GM21367 (cell line): ENCODE results near the gene IL21R.
A peak's percentile ranks its signal among the peaks of the same experiment; 100 is the strongest.
"Not testable (repeated sequence)": the region's sequence is repeated elsewhere in the genome, so short reads cannot be mapped to it uniquely, and the experiment has no call there.

Source experiments
- ATAC-seq: cut with Tn5 transposase; IDR thresholded peaks from one replicate; pipeline ENCODE4 v1.9.1; 2021; ENCODE audit not compliant: unreplicated experiment

IL21R gene

DNA sequence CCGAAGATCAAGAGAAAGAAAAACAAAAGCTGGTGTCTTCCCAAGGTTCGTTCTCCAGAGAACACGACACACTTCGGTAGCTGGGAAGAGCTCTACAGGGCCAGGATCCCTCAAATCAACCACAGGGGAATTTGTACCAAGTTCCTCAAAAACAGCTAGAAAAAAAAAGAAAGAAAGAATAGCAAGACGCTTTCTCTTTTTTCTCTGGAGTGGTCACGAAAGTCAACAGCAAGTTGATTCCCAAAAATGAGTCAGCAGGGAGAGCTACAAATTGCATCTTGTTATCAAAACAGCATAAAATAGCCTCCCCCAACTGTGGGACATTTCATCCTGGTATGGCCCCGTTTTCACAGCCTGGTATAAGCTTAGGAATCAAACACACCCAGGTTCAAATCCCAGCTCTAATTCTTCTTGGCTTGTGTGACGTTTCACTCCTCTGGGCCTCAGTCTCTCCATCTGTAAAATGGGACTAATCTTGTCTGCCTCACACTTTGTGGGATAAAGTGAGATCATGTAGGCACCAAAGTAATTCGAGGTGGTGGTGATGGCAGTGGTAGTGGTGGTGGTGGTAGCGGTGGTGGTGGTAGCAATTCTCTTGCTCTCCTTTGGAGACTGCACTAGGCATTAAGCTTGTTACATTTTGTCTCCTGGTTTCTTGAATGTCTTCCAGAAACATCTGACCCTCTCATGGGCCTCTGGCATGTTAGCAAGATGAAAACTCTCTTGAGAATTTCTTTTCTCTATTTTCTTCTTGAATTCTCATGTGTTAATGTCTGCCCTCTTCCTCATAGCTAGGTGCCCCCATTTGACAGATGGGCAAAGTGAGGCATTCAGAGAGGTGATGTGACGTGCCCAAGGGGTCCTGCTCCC lies 988 bp upstream of the IL21R start:
- ATAC-seq: no peak

DNA sequence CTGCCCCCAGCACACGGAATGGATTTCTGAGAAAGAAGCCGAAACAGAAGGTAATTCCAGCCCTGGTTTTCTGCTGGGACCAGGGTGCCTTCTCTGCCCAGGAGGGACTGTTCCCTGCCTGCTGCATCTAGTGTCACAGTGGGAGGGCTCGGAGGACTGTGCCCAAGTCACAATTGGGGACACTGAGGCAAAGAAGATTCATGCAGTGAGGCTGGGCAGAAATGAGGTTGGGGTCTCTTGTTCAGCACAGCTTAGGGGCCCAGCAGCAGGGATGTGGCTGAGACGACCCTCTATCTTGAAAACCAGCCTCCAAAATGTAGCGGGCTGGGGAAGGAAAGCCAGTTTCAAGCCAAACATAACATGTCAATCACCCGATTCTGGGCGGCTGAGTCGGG lies 592 bp downstream of the IL21R start:
- ATAC-seq: no peak

DNA sequence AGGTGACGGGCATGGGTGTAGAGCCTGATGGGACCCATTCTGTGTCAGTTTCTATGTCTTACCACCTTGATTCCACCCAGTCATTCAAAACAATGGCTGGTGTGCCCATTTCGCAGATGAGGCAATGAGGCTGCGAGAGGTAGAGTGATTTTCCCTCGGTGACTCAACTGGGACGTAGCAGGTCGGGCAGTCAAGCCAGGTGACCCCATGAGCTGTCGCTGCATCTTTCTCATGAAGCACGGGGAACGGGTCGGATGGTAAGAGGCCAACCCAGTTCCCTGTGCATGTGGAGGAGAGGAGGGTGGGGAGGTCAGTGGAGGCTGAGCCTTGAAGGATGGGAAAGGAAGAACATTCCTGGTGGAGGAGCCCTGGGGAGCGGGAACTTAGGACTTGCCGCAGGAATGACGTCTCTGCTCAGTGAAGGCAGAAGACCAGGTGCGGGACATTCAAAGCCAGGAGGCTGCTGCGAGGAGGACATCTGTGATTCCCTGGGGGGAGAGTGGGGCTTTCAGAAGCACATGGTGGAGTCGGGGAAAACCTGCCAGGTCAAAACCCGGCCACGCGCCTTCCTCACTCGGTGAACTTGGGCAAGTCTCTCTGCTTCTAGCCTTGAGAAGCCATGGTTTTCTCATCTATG lies 1.1 kb downstream of the IL21R start:
- no peak for ATAC-seq

DNA sequence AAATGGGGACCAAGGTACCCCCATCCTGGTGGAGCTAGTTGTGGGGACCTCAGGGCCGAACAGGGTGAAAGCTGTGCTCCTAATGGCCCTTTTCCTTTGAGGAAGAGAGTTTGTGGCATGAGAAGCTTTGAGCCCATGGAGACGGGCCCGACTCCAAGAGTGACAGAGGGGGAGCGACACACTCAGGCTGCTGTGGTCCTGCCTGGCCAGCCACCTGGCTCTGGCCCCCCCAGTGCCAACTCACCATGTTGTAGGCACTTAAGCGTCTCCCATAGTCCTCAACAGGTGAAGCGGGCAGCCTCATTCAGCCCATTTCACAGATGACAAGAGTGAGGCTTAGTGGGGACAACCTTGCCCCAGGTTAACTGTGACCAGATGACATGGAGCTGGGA lies 1.6 kb downstream of the IL21R start:
- no peak for ATAC-seq

DNA sequence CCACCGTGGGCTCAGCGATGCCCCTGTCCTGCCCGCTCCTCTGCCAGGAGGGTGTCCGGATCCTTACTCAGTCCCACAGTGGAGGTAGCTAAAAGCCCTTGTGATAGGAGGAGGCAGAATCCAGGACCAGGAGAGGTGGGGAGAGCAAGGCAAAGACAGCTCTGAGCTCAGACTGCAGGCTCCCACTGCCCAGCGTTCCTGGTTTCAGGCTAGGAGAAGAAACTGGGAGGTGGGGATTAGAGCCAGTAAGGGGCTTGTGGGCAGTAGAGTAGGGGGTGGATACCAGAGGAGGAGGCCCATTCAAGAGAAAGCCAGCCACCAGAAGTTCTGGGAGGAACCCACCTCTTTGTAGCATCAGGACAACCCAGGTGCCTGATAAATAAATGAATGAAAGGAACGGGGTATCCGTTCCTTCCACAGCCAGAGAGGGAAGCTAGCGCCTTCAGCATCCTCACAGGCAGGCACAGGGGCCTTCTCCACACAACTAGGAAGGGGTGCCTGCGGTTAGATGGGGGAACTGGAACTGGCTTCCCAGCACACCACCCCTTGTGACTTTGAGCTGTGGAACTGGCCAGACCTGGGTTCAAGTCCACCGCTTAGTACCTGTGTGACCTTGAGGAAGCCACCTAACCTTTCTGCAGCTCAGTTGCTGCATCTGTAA lies 2.3 kb downstream of the IL21R start:
- ATAC-seq: no peak

DNA sequence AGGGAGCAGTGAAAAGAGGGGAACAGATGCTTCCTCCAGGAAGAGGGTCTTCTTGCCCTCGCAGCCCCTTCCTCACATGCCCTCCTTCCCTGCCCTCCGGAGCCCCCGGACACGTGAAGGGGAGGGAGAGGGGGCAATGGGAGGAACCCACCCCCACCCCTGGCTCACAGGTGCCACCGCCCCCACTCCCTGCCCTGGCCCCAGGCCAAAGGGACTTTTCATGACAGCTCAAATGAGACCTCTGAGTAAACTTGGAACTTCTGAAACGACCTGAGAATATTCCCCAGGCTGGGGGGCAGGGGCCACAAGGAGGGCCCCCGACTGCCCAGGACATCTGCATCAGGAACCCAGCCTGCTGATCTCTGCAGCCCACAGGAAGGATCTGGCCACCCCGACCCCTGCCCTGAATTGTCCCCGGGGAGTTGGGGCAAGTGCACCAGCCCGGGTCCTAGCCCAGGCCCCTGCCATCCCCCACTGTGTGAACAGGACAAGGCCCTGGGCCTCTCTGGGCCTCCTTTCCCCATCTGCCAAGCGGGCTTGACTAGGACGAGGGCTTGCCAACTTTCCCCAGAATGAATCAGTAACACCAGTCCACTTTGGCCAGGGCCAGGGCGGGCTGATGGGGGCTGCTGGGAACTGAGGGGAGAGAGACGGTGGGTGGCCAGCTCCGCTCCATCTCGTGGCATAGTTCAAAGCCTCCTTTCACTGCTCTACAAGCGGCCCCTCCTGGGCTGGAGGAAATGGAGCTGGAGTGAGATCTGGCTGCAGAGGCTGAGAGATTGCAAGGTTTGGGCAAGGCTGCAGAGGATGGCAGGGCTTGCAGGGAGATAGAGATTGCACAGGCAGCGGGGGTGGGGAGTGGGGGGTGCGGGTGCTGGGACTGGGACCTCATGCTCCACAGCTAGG lies 3.8 kb downstream of the IL21R start:
- ATAC-seq: no peak

DNA sequence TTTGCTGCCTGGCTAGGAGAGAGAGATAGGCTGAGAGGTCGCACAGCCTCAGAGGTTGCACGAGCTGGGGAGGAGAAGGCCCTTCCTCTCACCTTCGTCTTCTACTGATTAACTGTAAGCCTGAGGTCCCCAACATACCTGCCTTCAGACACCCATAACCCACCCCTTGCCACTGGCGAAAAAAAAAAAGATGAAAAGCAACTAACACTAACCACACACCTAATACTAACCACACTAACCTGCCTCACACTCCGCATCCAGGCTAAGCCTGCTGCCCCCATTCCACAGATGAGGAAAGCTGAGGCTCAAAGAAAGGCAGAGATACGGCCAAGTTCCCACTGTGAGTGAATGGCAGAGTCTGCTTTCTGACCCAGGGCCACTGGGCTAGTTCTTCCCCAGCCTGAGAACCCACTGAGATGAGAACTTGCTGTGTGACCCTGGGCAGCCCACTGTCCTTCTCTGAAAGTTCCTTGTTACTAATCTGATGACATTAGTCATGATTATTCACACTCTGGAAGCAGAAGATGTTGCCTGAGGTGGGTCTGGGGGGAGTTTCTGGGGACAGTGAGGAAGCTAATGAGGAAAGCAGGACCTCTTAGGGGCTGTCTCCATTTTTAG lies 4.6 kb downstream of the IL21R start:
- no peak for ATAC-seq

DNA sequence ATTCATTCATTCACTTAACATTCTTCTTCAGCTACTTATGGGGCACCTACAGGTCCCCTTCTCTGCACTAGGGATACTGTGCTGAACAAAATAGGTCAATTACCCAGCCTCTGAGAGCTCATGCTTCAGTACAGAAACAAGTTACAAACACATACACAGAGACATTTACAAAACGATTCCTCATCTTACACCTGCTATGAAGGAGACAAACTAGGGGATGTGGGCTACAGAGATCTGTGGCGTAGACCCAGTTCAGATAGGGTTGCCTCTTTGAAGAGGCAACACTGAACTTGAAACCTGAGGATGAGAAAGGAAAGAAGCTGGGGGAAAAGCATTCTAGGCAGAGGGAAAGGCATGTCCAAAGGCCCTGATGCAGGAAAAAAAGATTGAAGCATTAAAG lies 5.2 kb downstream of the IL21R start:
- ATAC-seq: no peak

DNA sequence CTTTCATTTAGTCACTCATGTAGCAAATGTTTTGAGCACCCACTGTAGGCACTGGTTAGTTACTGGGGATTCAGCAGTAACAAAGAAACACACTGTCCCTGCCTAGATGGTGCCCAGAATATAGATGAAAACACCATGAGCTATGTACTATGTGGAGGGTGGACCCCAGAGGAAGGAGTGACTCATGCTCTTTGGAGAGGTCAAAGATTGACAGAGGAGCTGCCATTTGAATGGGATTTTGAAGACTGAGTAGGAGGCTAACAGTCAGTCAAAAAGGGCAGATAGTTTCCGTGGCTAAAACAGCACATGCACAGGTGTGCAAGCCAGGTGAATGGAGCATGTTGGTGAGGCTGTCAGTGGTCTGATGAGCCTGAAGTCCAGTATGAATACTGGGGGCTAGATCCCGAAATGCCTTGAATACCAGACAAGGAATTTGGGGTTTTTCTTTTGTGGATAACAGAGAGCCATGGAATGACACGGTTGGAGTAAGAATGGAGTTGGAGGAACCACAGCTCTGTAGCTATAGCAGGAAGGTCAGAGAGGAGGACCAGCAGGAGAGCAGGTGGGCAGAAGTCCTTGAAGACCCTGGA lies 6.1 kb downstream of the IL21R start:
- ATAC-seq: peak; percentile 33

DNA sequence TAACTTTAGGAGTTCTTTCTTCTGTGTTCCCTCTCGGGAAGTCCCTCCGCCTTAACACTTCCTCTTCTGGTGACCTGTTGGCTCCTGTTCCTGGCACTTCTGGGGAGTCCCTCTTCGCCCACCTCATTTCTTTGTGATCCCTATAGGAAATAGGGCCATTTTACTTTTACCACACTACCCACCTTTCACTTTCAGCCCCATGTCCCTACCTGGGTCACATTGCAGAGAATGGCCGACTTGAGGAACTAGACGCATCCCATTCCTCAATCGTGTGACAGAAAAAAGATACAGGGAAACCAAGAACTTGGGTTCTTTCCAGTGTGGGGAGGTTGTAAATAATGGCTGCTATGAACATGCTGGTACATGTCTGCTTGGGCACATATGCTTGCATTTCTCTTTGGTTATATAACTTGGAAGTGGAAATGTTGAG lies 6.6 kb downstream of the IL21R start:
- ATAC-seq: no peak

DNA sequence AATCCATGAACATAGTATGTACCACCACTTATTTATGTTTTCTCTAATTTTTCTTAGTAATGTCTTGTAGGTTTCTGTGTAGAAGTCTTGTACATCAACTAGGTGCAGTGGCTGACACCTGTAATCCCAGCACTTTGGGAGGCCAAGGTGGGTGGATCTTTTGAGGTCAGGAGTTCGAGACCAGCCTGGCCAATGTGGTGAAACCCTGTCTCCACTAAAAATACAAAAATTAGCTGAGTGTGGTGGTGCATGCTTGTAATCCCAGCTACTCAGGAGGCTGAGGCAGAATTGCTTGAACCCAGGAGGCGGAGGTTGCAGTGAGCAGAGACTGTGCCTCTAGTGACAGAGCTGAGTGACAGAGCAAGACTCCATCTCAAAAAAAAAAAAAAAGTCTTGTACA lies 8.0 kb downstream of the IL21R start:
- ATAC-seq: not testable (repeated sequence)

DNA sequence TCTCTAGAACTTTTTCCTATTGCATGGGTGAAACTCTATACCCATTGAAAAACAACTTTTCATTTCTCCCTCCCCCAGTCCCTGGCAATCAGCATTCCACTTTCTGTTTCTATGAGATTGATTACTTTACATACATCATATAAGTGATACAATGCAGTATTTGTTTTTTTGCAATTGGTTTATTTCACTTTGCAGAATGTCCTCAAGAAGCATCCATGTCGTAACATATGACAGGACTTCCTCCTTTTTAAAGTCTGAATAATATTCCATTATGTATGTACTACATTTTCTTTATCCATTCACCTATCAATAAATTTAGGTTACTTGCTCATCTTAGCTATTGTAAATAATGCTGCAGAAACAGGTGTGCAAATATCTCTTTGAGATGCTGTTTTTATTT lies 8.8 kb downstream of the IL21R start:
- ATAC-seq: no peak

DNA sequence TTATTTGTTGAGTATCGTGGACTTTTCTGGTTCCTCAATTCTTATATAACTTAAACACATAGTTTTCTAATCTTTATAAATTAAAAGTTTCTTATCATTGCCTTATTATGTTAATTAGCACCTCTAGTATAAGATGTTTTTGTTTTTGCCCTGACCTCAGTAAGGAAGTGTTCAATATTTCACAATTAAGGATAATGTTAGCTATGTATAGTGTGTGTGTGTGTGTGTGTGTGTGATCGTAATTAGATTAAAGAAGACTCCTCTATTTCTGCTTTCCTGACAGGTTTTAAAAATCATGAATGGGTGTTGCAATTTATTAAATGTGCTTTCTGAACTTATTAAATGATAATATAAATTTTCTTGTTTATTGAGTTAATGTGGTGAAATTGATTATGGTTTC lies 12.0 kb downstream of the IL21R start:
- no peak for ATAC-seq

DNA sequence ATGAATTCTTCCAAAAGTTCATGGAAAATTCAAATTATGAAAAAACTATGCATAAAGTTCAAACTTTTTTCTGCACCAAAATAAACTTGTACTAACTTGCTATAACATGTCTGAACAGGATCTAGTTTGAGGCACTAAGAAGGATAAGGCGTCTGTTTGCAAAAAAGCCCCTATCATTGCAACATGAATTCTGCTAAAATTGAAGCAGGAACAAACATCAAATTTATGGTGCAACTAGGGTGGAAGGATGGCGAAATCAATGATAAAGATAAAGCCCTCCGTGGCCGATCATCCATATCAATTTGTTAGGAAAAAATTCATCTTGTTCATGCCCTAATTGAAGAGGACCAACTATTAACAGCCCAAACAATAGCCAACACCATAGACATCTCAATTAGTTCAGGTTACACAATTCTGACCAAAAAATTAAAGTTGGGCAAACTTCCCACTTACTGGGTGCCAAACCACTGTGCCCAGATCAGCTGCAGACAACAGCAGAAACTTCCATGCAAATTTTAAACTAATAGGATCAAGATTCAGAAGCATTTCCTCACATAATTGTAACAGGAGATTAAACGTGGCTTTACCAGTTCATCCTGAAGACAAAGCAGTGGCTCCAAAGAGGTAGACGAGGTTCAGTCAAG lies 12.9 kb downstream of the IL21R start:
- ATAC-seq: no peak

DNA sequence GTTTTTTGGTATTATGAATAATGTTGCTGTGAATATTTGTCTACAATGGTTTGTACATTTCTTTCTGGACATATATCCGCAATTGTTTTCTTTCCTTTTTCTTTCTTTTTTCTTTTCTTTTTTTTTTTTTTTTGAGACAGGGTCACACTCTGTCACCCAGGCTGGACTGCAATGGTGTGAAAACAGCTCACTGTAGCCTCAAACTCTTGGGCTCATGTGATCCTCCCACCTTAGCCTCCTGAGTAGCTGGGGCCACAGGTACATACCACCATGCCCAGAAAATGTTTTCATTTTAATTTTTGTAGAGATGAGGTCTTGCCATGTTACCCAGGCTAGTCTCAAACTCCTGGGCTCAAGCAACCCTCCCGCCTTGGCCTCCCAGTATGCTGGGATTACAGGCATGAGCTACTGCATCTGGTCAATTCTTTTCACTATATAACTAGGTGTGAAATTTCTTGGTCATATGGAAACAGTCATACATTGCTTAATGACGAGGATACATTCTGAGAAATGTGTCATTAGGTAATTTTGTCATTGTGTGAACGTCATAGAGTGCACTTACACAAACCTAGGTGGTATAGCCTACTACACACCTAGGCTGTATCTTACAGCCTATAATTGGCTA lies 15.2 kb downstream of the IL21R start:
- no peak for ATAC-seq

DNA sequence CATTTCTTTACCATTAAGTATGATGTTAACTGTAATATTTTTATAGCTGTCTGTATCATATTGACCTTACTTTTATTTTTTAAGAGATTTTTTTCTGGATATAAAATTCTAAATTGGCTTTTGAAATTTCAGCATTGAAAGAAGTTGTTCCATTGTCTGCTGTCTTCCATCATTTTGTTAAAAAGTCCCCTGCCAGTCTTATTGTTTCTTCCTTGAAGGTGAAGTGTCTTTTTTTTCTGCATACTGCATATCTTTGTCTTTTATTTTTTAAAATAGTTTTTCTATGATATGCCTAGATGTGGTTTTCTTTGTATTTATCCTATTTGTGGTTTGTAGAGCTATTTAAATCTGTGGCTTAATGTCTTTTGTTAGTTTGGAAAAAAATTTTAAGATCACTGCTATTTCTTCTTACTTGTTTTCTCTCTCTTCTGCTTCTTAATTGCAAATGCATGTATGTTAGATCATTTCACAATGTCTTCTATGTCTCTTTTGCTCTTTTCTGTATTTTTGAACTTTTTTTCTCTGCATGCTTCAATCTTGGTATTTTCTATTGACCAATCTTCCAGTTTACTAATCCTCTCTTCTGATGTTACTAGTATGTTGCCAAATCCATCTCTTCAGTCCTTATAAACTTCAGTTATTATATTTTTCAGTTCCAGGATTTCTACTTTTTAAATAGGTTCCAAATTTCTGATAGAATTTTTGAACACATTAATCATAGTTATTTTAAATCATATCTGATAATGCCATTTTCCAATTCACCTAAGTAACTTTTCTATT lies 20.2 kb downstream of the IL21R start:
- no peak for ATAC-seq

DNA sequence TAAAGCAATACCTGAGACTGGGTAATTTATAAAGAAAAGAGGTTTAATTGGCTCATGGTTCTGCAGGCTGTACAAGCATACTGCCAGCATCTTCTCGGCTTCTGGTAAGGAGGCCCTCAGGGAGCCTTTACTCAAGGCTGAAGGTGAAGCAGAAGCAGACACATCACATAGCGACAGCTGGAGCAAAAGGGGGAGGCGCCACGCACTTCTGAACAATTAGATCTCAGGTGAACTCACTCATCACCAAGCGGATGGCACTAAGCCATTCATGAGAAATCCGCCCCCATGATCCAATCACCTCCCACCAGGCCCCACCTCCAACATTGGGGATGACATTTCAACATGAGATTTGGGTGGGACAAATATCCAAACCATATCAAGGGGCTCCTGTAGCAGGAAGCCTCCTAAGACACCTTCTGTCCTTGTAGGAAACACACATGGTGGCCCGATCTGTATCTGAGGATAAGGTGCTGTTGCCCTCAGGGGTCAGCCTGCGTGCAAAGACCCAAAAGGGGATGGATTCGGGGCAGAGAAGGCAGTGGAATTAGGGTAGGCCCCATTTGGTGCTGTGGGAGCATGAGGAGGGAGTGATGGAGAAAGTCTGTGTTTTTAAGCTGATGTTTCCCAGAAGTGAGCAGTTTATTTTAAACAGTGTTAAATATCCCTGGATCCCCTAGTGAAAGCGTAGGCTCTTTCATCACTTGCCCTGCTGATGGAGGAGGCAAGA lies 23.0 kb downstream of the IL21R start:
- ATAC-seq: no peak

DNA sequence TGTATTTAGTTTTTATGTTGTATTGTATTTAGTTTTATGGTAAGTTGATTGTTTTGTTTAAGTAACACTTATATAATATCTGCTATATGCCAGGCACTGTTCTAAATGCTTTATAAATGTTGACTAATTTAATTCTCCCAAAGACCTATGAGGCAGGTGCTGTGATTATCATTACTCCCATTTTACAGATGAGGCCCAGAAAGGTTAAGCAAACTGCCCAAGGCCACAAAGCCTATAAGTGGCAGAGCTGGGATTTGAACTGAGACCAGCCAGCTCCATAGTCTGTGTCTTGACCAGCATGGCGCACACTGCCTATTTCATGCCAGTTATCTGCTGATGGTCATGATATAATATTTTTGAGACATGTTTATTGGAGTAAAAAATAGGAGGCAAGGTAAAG lies 24.0 kb downstream of the IL21R start:
- no peak for ATAC-seq
